Measurements from ENCODE around the gene ELF1.
A peak's percentile ranks its signal among the peaks of the same experiment; 100 is the strongest.

Gene ELF1

GRCh38 chr13:40993987-40994386, 25.1 kb downstream of the ELF1 start:
- no peak overlapping the region for H3K14ac ChIP-seq (ENCODE audit: low read length)

DNA sequence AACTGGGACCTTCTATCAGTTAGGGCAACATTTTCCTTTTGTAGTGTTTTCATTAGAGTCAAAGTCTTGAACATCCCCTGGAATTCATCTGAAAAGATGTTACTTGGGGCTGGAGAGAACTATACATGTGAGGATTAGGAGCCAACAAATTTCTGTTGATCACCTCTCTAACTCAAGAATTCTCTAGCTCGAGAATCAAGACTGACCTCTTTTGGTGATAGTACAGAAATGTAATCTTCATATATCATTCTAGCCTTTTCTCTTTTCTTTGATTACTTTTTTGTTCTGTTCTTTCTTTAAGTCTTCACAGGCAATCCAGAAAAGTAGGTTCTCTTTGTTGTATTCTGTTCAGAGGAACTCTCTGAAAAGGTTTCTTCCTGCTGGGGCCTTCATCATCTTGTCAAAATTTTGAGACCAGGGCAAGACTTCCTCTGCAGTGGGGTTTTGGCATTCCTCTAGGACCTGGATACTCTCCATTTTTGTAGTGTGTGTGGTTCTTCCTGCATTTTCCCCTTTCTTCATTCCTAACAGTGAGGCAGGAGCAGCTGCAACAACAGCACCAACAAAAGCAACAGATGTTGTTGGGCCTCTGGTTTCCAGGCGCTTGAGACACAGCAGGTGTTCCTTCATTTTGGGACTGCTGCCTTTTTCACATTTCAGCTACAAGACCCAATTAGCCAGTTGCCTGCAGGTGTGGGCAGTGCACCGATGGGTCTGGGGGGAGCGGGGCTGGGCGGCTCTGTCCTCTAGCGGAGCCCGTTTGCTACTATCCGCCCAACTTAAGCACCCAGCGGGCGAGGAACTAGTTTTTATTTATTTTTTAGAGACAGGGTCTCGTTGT, 26.2 kb downstream of the ELF1 start:
- Histone ChIP-seq H4K12ac (ENCODE audit: low read depth, low read length) (no peak overlapping the region), H3K9me3 (ENCODE audit: insufficient read depth, low read depth, low read length) (no peaks in the 10 kb centered on the region), H3K79me1 (ENCODE audit: low read length) (peaks cover 19% of the 10 kb centered on the region), H4K91ac (ENCODE audit: low read depth, low read length) (peak overlapping the region; percentile 94), H3K23ac (ENCODE audit: low read length) (no peak overlapping the region), H3K4ac (ENCODE audit: low read depth, low read length) (peak overlapping the region; percentile 92), H2BK12ac (ENCODE audit: low read length) (peak overlapping the region; percentile 97), H3K27me3 (ENCODE audit: insufficient read depth, low read length) (no peaks in the 10 kb centered on the region), H3K18ac (ENCODE audit: low read length) (peak overlapping the region; percentile 85), H3K36me3 (ENCODE audit: control insufficient read depth in 1 of 2, insufficient read depth in 2 of 2, low read length in 2 of 2) (peaks cover 0 to 4% of the 10 kb centered on the region in 2 experiments), H2BK5ac (ENCODE audit: low read depth, low read length, poor library complexity) (peak overlapping the region; percentile 93), H3K79me2 (ENCODE audit: control insufficient read depth, insufficient read depth, low read length, poor library complexity) (peaks cover 2% of the 10 kb centered on the region), H3K4me1 (ENCODE audit: control insufficient read depth in 1 of 2, insufficient read depth in 2 of 2, low read length in 2 of 2) (peaks cover 10 to 14% of the 10 kb centered on the region in 2 experiments), H2AK5ac (ENCODE audit: low read length) (peak overlapping the region; percentile 78), H2AFZ (ENCODE audit: insufficient read depth, low read length, poor library complexity) (no peak overlapping the region), H3K4me2 (ENCODE audit: low read length) (peak overlapping the region; percentile 35), H3K14ac (ENCODE audit: low read length) (peak overlapping the region; percentile 66), H2BK120ac (ENCODE audit: insufficient read depth, low read length, poor library complexity) (peak overlapping the region; percentile 98), H4K8ac (ENCODE audit: low read depth, low read length) (peak overlapping the region; percentile 77), H3K9ac (ENCODE audit: low read length) (no peak overlapping the region), H3K4me3 (ENCODE audit: low read depth, low read length) (no peak overlapping the region), H3K27ac (ENCODE audit: low read depth, low read length) (peak overlapping the region; percentile 80)
- WGBS (ENCODE audit: extremely low coverage, insufficient coverage, insufficient read length), result no CpG with 5 or more reads among the region's 11 CpGs
- peak; percentile 54 to 71 for DNase-seq

More at GRCh38 chr13:40993987-40994386, 25.1 kb downstream of the ELF1 start:
- peak; percentile 83 to 98 for DNase-seq
- Histone ChIP-seq H2BK5ac (ENCODE audit: low read depth, low read length, poor library complexity) (peak overlapping the region; percentile 78), H3K4me2 (ENCODE audit: low read length) (peak overlapping the region; percentile 35), H2AK5ac (ENCODE audit: low read length) (no peak overlapping the region), H2BK12ac (ENCODE audit: low read length) (no peak overlapping the region), H2AFZ (ENCODE audit: insufficient read depth, low read length, poor library complexity) (no peak overlapping the region), H3K9ac (ENCODE audit: low read length) (no peak overlapping the region), H4K91ac (ENCODE audit: low read depth, low read length) (peak overlapping the region; percentile 89), H3K23ac (ENCODE audit: low read length) (no peak overlapping the region), H3K27me3 (ENCODE audit: insufficient read depth, low read length) (no peaks in the 10 kb centered on the region), H3K4ac (ENCODE audit: low read depth, low read length) (no peak overlapping the region), H3K36me3 (ENCODE audit: control insufficient read depth in 1 of 2, insufficient read depth in 2 of 2, low read length in 2 of 2) (peaks cover 0 to 4% of the 10 kb centered on the region in 2 experiments), H3K79me2 (ENCODE audit: control insufficient read depth, insufficient read depth, low read length, poor library complexity) (peaks cover 2% of the 10 kb centered on the region), H3K27ac (ENCODE audit: low read depth, low read length) (peak overlapping the region; percentile 99), H4K12ac (ENCODE audit: low read depth, low read length) (no peak overlapping the region), H3K9me3 (ENCODE audit: insufficient read depth, low read depth, low read length) (no peaks in the 10 kb centered on the region), H3K79me1 (ENCODE audit: low read length) (peaks cover 20% of the 10 kb centered on the region), H3K4me3 (ENCODE audit: low read depth, low read length) (no peak overlapping the region), H2BK120ac (ENCODE audit: insufficient read depth, low read length, poor library complexity) (peak overlapping the region; percentile 47), H3K4me1 (ENCODE audit: control insufficient read depth in 1 of 2, insufficient read depth in 2 of 2, low read length in 2 of 2) (peaks cover 10 to 14% of the 10 kb centered on the region in 2 experiments), H4K8ac (ENCODE audit: low read depth, low read length) (no peak overlapping the region), H3K18ac (ENCODE audit: low read length) (no peak overlapping the region)

GRCh38 chr13:40987606-40988280, 31.4 kb downstream of the ELF1 start:
- no peak overlapping the region for H3K27ac ChIP-seq (ENCODE audit: low read depth, low read length)
- no peak overlapping the region for H3K9ac ChIP-seq (ENCODE audit: low read length)
- H4K91ac ChIP-seq (ENCODE audit: low read depth, low read length), result no peak overlapping the region
- H3K79me1 ChIP-seq (ENCODE audit: low read length), result no peaks in the 10 kb centered on the region
- H2BK5ac ChIP-seq (ENCODE audit: low read depth, low read length, poor library complexity), result no peak overlapping the region
- H2AFZ ChIP-seq (ENCODE audit: insufficient read depth, low read length, poor library complexity), result no peak overlapping the region
- no peaks in the 10 kb centered on the region for H3K27me3 ChIP-seq (ENCODE audit: insufficient read depth, low read length)
- H3K4ac ChIP-seq (ENCODE audit: low read depth, low read length), result no peak overlapping the region
- H3K14ac ChIP-seq (ENCODE audit: low read length), result no peak overlapping the region
- no peaks in the 10 kb centered on the region for H3K36me3 ChIP-seq (ENCODE audit: control insufficient read depth in 1 of 2, insufficient read depth in 2 of 2, low read length in 2 of 2)
- no peak overlapping the region for H3K4me2 ChIP-seq (ENCODE audit: low read length)
- no peak overlapping the region for H4K12ac ChIP-seq (ENCODE audit: low read depth, low read length)
- H2AK5ac ChIP-seq (ENCODE audit: low read length), result no peak overlapping the region
- H3K79me2 ChIP-seq (ENCODE audit: control insufficient read depth, insufficient read depth, low read length, poor library complexity), result no peaks in the 10 kb centered on the region
- no peak overlapping the region for H2BK120ac ChIP-seq (ENCODE audit: insufficient read depth, low read length, poor library complexity)
- no peak overlapping the region for H3K4me3 ChIP-seq (ENCODE audit: low read depth, low read length)
- H4K8ac ChIP-seq (ENCODE audit: low read depth, low read length), result no peak overlapping the region
- no CpG with 5 or more reads among the region's 2 CpGs for WGBS (ENCODE audit: extremely low coverage, insufficient coverage, insufficient read length)
- no peaks in the 10 kb centered on the region for H3K4me1 ChIP-seq (ENCODE audit: control insufficient read depth in 1 of 2, insufficient read depth in 2 of 2, low read length in 2 of 2)
- H3K18ac ChIP-seq (ENCODE audit: low read length), result no peak overlapping the region
- DNase-seq, result no peak
- H2BK12ac ChIP-seq (ENCODE audit: low read length), result no peak overlapping the region
- H3K9me3 ChIP-seq (ENCODE audit: insufficient read depth, low read depth, low read length), result no peaks in the 10 kb centered on the region
- H3K23ac ChIP-seq (ENCODE audit: low read length), result no peak overlapping the region

- Histone ChIP-seq H3K18ac (ENCODE audit: low read length) (no peak overlapping the region), H3K79me1 (ENCODE audit: low read length) (no peaks in the 10 kb centered on the region)
Measured at GRCh38 chr13:40986101-40986856, 32.8 kb downstream of the ELF1 start.

More at GRCh38 chr13:40986101-40986856, 32.8 kb downstream of the ELF1 start:
- no peak overlapping the region for H3K4me3 ChIP-seq (ENCODE audit: low read depth, low read length)
- H2BK5ac ChIP-seq (ENCODE audit: low read depth, low read length, poor library complexity), result no peak overlapping the region
- no peaks in the 10 kb centered on the region for H3K79me2 ChIP-seq (ENCODE audit: control insufficient read depth, insufficient read depth, low read length, poor library complexity)
- H3K14ac ChIP-seq (ENCODE audit: low read length), result no peak overlapping the region
- no peak overlapping the region for H2BK120ac ChIP-seq (ENCODE audit: insufficient read depth, low read length, poor library complexity)
- no peaks in the 10 kb centered on the region for H3K9me3 ChIP-seq (ENCODE audit: insufficient read depth, low read depth, low read length)
- H3K9ac ChIP-seq (ENCODE audit: low read length), result no peak overlapping the region
- DNase-seq, result no peak
- H3K27me3 ChIP-seq (ENCODE audit: insufficient read depth, low read length), result no peaks in the 10 kb centered on the region
- no peaks in the 10 kb centered on the region for H3K36me3 ChIP-seq (ENCODE audit: control insufficient read depth in 1 of 2, insufficient read depth in 2 of 2, low read length in 2 of 2)
- no peak overlapping the region for H3K23ac ChIP-seq (ENCODE audit: low read length)
- H2AFZ ChIP-seq (ENCODE audit: insufficient read depth, low read length, poor library complexity), result no peak overlapping the region
- no peak overlapping the region for H2BK12ac ChIP-seq (ENCODE audit: low read length)
- H3K27ac ChIP-seq (ENCODE audit: low read depth, low read length), result no peak overlapping the region
- no peak overlapping the region for H2AK5ac ChIP-seq (ENCODE audit: low read length)
- no peak overlapping the region for H3K4me2 ChIP-seq (ENCODE audit: low read length)
- no peak overlapping the region for H4K12ac ChIP-seq (ENCODE audit: low read depth, low read length)
- H4K8ac ChIP-seq (ENCODE audit: low read depth, low read length), result no peak overlapping the region
- no peak overlapping the region for H3K4ac ChIP-seq (ENCODE audit: low read depth, low read length)
- no peak overlapping the region for H4K91ac ChIP-seq (ENCODE audit: low read depth, low read length)
- H3K4me1 ChIP-seq (ENCODE audit: control insufficient read depth in 1 of 2, insufficient read depth in 2 of 2, low read length in 2 of 2), result no peaks in the 10 kb centered on the region
- WGBS (ENCODE audit: extremely low coverage, insufficient coverage, insufficient read length), result no CpG with 5 or more reads among the region's 5 CpGs

All from trophoblast cell (in vitro differentiated cells and primary cell).